H9 (cell line): ENCODE data around the gene CETN3. TPM values are rescaled to one million over a fixed set of nuclear protein-coding genes. Genes with fewer than 3 reads are reported as not detected.

Experiments used
- DNase-seq: peaks from one replicate; pipeline ENCODE4 v3.0.0-alpha.2; 2017
- H2AFZ ChIP-seq: one replicate; pipeline ENCODE4 v1.6.1; 2013; ENCODE audit warnings: mild to moderate bottlenecking, low read length, control low read depth, moderate library complexity
- H2AK5ac ChIP-seq: 2 replicates; pipeline ENCODE4 v1.6.1; 2013; ENCODE audit warnings: low read length, control low read depth, mixed read lengths; ENCODE audit not compliant: insufficient read length
- H2BK120ac ChIP-seq: one replicate; pipeline ENCODE4 v1.6.1; 2013; ENCODE audit warnings: low read depth, mild to moderate bottlenecking, low read length, control low read depth, inconsistent platforms; ENCODE audit not compliant: poor library complexity, severe bottlenecking
- H2BK12ac ChIP-seq: 2 replicates; pipeline ENCODE4 v1.6.1; 2013; ENCODE audit warnings: low read length, control low read depth, mixed read lengths, low read depth; ENCODE audit not compliant: insufficient read length
- H2BK15ac ChIP-seq: 2 replicates; pipeline ENCODE4 v1.6.1; 2013; ENCODE audit warnings: low read depth, low read length, control low read depth
- H2BK20ac ChIP-seq: one replicate; pipeline ENCODE4 v1.6.1; 2013; ENCODE audit warnings: low read depth, mild to moderate bottlenecking, low read length, control low read depth, inconsistent platforms; ENCODE audit not compliant: poor library complexity, severe bottlenecking
- H2BK5ac ChIP-seq: 2 replicates; pipeline ENCODE4 v1.6.1; 2013; ENCODE audit warnings: low read length, control low read depth, mixed read lengths; ENCODE audit not compliant: insufficient read length
- H3K14ac ChIP-seq: 2 replicates; pipeline ENCODE4 v1.6.1; 2013; ENCODE audit warnings: low read length, control low read depth; ENCODE audit not compliant: insufficient read depth
- H3K18ac ChIP-seq: 2 replicates; pipeline ENCODE4 v1.6.1; 2013; ENCODE audit warnings: low read depth, mild to moderate bottlenecking, mixed read lengths, low read length, control low read depth; ENCODE audit not compliant: insufficient read length
- H3K23ac ChIP-seq: 2 replicates; pipeline ENCODE4 v1.6.1; 2013; ENCODE audit warnings: low read length, control low read depth, mixed read lengths, low read depth; ENCODE audit not compliant: insufficient read length
- H3K23me2 ChIP-seq: 2 replicates; pipeline ENCODE4 v1.6.1; 2013; ENCODE audit warnings: low read depth, mild to moderate bottlenecking, mixed read lengths, low read length, control low read depth; ENCODE audit not compliant: insufficient read length, poor library complexity, severe bottlenecking
- H3K27ac ChIP-seq: 2 replicates; pipeline ENCODE4 v1.5.1; 2013; ENCODE audit warnings: low read length, control low read depth, mixed read lengths, low read depth; ENCODE audit not compliant: insufficient read length
- H3K27me3 ChIP-seq: 2 replicates; pipeline ENCODE4 v1.6.1; 2013; ENCODE audit warnings: low read length, control low read depth, inconsistent platforms; ENCODE audit not compliant: insufficient read depth
- H3K4ac ChIP-seq: 2 replicates; pipeline ENCODE4 v1.6.1; 2013; ENCODE audit warnings: low read depth, mild to moderate bottlenecking, control low read depth, inconsistent platforms, low read length, moderate library complexity
- H3K4me1 ChIP-seq: 2 replicates; pipeline ENCODE4 v1.6.1; 2013; ENCODE audit warnings: low read length, control low read depth, inconsistent platforms; ENCODE audit not compliant: insufficient read depth
- H3K4me2 ChIP-seq: 2 replicates; pipeline ENCODE4 v1.6.1; 2013; ENCODE audit warnings: low read length, control low read depth, mixed read lengths; ENCODE audit not compliant: insufficient read length, insufficient read depth
- H3K56ac ChIP-seq: 2 replicates; pipeline ENCODE4 v1.6.1; 2013; ENCODE audit warnings: low read depth, mild to moderate bottlenecking, mixed read lengths, low read length, control low read depth; ENCODE audit not compliant: insufficient read length
- H3K79me1 ChIP-seq: 2 replicates; pipeline ENCODE4 v1.6.1; 2013; ENCODE audit warnings: low read depth, mild to moderate bottlenecking, moderate library complexity, low read length, control low read depth, inconsistent platforms; ENCODE audit not compliant: insufficient read depth, poor library complexity, severe bottlenecking
- H3K79me2 ChIP-seq: 2 replicates; pipeline ENCODE4 v1.6.1; 2013; ENCODE audit warnings: low read length, control low read depth, inconsistent platforms; ENCODE audit not compliant: insufficient read depth
- H3K9ac ChIP-seq: 2 replicates; pipeline ENCODE4 v1.6.1; 2013; ENCODE audit warnings: low read length, control low read depth, mixed read lengths; ENCODE audit not compliant: insufficient read length; ENCODE audit errors: extremely low read depth
- H3K9me3 ChIP-seq: one replicate; pipeline ENCODE4 v1.6.1; 2013; ENCODE audit warnings: low read depth, low read length, inconsistent platforms; ENCODE audit not compliant: control insufficient read depth
- H3T11ph ChIP-seq: one replicate; pipeline ENCODE4 v1.6.1; 2013; ENCODE audit warnings: mild to moderate bottlenecking, low read length, control low read depth, inconsistent platforms
- H4K20me1 ChIP-seq: one replicate; pipeline ENCODE4 v1.6.1; 2013; ENCODE audit not compliant: control insufficient read depth, insufficient read length, insufficient read depth
- H4K5ac ChIP-seq: 2 replicates; pipeline ENCODE4 v1.6.1; 2013; ENCODE audit warnings: low read depth, mild to moderate bottlenecking, mixed read lengths, low read length, control low read depth; ENCODE audit not compliant: insufficient read length
- H4K8ac ChIP-seq: replicated peaks from 2 replicates; pipeline ENCODE4 v1.6.1; 2013; ENCODE audit warnings: low read length, control low read depth, mixed read lengths, low read depth; ENCODE audit not compliant: insufficient read length
- H4K91ac ChIP-seq: 2 replicates; pipeline ENCODE4 v1.6.1; 2013; ENCODE audit warnings: low read depth, mild to moderate bottlenecking, moderate library complexity, mixed read lengths, low read length, control low read depth; ENCODE audit not compliant: insufficient read length
- H3K27ac Mint-ChIP-seq, 3 experiments: 2 replicates in 2 of 3; 3 replicates in 1 of 3; pipeline ENCODE4 v1.8.0; 2020 to 2021; ENCODE audit warnings: mixed read lengths in 3 of 3, mild to moderate bottlenecking in 1 of 3, moderate library complexity in 1 of 3
- H3K27me3 Mint-ChIP-seq: 2 replicates; pipeline ENCODE4 v1.8.0; 2021; ENCODE audit warnings: low read depth, mild to moderate bottlenecking, moderate library complexity, mixed read lengths
- H3K36me3 Mint-ChIP-seq, 3 experiments: 2 replicates in 2 of 3; 3 replicates in 1 of 3; pipeline ENCODE4 v1.8.0; 2020 to 2021; ENCODE audit warnings: low read depth in 3 of 3, mixed read lengths in 3 of 3; ENCODE audit not compliant: insufficient read depth in 1 of 3
- H3K4me1 Mint-ChIP-seq, 2 experiments: 2 replicates each; pipeline ENCODE4 v1.8.0; 2020; ENCODE audit warnings: mixed read lengths in 2 of 2
- H3K4me3 Mint-ChIP-seq, 2 experiments: 2 replicates in 1 of 2; 3 replicates in 1 of 2; pipeline ENCODE4 v1.8.0; 2020 to 2021; ENCODE audit warnings: mild to moderate bottlenecking in 2 of 2, mixed read lengths in 2 of 2, moderate library complexity in 1 of 2
- H3K9me3 Mint-ChIP-seq, 2 experiments: 2 replicates in 1 of 2; 3 replicates in 1 of 2; pipeline ENCODE4 v1.8.0; 2020; ENCODE audit warnings: mild to moderate bottlenecking in 2 of 2, mixed read lengths in 2 of 2, moderate library complexity in 1 of 2
- CTCF ChIP-seq: fragments of 200-600 bp; sonication (generic); conservative IDR thresholded peaks from 3 replicates; pipeline ENCODE4 v1.8.0; 2021; ENCODE audit warnings: antibody characterized with exemption, mild to moderate bottlenecking
- WGBS: extraction: QIAGEN DNeasy Blood & Tissue Kit; methylation state at CpG from one replicate; pipeline ENCODE4 v1.1.7; 2013; ENCODE audit warnings: missing lambda C conversion rate, low lambda C conversion rate, mixed read lengths; ENCODE audit not compliant: insufficient read length; ENCODE audit errors: extremely low coverage; 5-methylcytosine and 5-hydroxymethylcytosine counted together
- total RNA-seq: library from RNA; stranded (reverse); gene quantifications from 2 replicates; pipeline ENCODE4 v1.2.1, GENCODE V29; 2021

CETN3 gene
- total RNA-seq, 1 experiment from 2014 or later, result 36.3 TPM

- no peak overlapping the region for H3K9ac ChIP-seq
- H3K9me3 ChIP-seq, result peaks cover 23% of the 10 kb centered on the region
- Mint-ChIP-seq H3K27me3 (no peaks in the 10 kb centered on the region), H3K4me1 (peaks cover 13 to 16% of the 10 kb centered on the region in 2 experiments), H3K4me3 (no peak overlapping the region), H3K27ac (no peak overlapping the region; a peak in 1 of 7 replicates), H3K36me3 (peaks cover 21 to 51% (median 26%) of the 10 kb centered on the region in 3 experiments), H3K9me3 (peaks cover 34 to 35% of the 10 kb centered on the region in 2 experiments)
- H2BK120ac ChIP-seq, result no peak overlapping the region
- no peak overlapping the region for H2BK12ac ChIP-seq
- no peaks in the 10 kb centered on the region for H3K79me2 ChIP-seq
- 0 out of 2 replicates have a peak, but pooled peaks cover 3% of the 10 kb centered on the region for H3K4me1 ChIP-seq
- H3K56ac ChIP-seq, result no peak overlapping the region
- H2BK5ac ChIP-seq, result no peak overlapping the region
- no peak overlapping the region for H2BK15ac ChIP-seq
- no peak overlapping the region for H4K8ac ChIP-seq
- H3K4me2 ChIP-seq, result no peak overlapping the region
- no peak overlapping the region for H3K27ac ChIP-seq
- TF ChIP-seq CTCF, result no peak
- no peaks in the 10 kb centered on the region for H4K20me1 ChIP-seq
- no peak for DNase-seq
- no CpG with 5 or more reads among the region's 1 CpG for WGBS
- no peak overlapping the region for H3K4ac ChIP-seq
- H3K18ac ChIP-seq, result no peak overlapping the region
- H2AK5ac ChIP-seq, result no peak overlapping the region
- no peak overlapping the region for H3K14ac ChIP-seq
- no peak overlapping the region for H4K91ac ChIP-seq
- no peak overlapping the region for H3K23ac ChIP-seq
- H3K23me2 ChIP-seq, result no peaks in the 10 kb centered on the region
- no peaks in the 10 kb centered on the region for H3K27me3 ChIP-seq
- no peak overlapping the region for H2AFZ ChIP-seq
- no peak overlapping the region for H4K5ac ChIP-seq
- H3K79me1 ChIP-seq, result no peaks in the 10 kb centered on the region
- H3T11ph ChIP-seq, result no peak overlapping the region
- H2BK20ac ChIP-seq, result no peak overlapping the region
These were observed 41.7 kb downstream of the CETN3 start for GRCh38 chr5:90367879-90368278.
